ENCODE data around the gene HOXD13. TPM values are rescaled to one million over a fixed set of nuclear protein-coding genes. Genes with fewer than 3 reads are reported as not detected.
A peak's percentile ranks its signal among the peaks of the same experiment; 100 is the strongest.

The HOXD13 gene
- total RNA-seq, 1 donor from 2014 or later: not detected

- no peak for DNase-seq (ENCODE audit: low read depth)
- no peak for FAIRE-seq
- peaks cover 78% of the 10 kb centered on the region for H3K27me3 ChIP-seq (ENCODE audit: control insufficient read depth, insufficient read depth, low read length)
- no peak overlapping the region for H3K4me3 ChIP-seq (ENCODE audit: low read depth, low read length)
- TF ChIP-seq, protein P1, sequence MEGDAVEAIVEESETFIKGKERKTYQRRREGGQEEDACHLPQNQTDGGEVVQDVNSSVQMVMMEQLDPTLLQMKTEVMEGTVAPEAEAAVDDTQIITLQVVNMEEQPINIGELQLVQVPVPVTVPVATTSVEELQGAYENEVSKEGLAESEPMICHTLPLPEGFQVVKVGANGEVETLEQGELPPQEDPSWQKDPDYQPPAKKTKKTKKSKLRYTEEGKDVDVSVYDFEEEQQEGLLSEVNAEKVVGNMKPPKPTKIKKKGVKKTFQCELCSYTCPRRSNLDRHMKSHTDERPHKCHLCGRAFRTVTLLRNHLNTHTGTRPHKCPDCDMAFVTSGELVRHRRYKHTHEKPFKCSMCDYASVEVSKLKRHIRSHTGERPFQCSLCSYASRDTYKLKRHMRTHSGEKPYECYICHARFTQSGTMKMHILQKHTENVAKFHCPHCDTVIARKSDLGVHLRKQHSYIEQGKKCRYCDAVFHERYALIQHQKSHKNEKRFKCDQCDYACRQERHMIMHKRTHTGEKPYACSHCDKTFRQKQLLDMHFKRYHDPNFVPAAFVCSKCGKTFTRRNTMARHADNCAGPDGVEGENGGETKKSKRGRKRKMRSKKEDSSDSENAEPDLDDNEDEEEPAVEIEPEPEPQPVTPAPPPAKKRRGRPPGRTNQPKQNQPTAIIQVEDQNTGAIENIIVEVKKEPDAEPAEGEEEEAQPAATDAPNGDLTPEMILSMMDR (IDR thresholded peaks at IDR 0.05; ENCODE audit: insufficient read depth, low read length, severe bottlenecking): no peak
- H3K36me3 ChIP-seq (ENCODE audit: control insufficient read depth, insufficient read depth, low read length): no peaks in the 10 kb centered on the region
Measured at GRCh38 chr2:176121190-176122051, 28.9 kb downstream of the HOXD13 start.

- Histone ChIP-seq H3K36me3 (ENCODE audit: control insufficient read depth, insufficient read depth, low read length) (no peaks in the 10 kb centered on the region), H3K4me3 (ENCODE audit: low read depth, low read length) (no peak overlapping the region), H3K27me3 (ENCODE audit: control insufficient read depth, insufficient read depth, low read length) (peaks cover 75% of the 10 kb centered on the region)
- TF ChIP-seq, protein P1 (IDR thresholded peaks at IDR 0.05; ENCODE audit: insufficient read depth, low read length, severe bottlenecking): no peak
- no peak for DNase-seq (ENCODE audit: low read depth)
- no peak for FAIRE-seq
Measured at GRCh38 chr2:176122052-176122682, 29.6 kb downstream of the HOXD13 start.

DNA sequence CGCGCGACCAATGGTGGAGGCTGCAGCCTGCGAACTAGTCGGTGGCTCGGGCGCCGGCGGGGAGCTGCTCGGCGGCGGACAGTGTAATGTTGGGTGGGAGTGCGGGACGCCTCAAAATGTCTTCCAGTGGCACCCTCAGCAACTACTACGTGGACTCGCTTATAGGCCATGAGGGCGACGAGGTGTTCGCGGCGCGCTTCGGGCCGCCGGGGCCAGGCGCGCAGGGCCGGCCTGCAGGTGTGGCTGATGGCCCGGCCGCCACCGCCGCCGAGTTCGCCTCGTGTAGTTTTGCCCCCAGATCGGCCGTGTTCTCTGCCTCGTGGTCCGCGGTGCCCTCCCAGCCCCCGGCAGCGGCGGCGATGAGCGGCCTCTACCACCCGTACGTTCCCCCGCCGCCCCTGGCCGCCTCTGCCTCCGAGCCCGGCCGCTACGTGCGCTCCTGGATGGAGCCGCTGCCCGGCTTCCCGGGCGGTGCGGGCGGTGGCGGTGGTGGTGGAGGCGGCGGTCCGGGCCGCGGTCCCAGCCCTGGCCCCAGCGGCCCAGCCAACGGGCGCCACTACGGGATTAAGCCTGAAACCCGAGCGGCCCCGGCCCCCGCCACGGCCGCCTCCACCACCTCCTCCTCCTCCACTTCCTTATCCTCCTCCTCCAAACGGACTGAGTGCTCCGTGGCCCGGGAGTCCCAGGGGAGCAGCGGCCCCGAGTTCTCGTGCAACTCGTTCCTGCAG is 30.3 kb downstream of the HOXD13 start, which contains the start of gene HOXD9:
TSS of gene HOXD9 (plus strand) at position 37 of the 728 bp plus-strand sequence. CDS start at position 87, 50 bp downstream.
- DNase-seq (ENCODE audit: low read depth) (no peak), FAIRE-seq (no peak)
- Histone ChIP-seq H3K4me3 (ENCODE audit: low read depth, low read length) (peak within 1 kb of the TSS; percentile 5), H3K36me3 (ENCODE audit: control insufficient read depth, insufficient read depth, low read length) (no peaks in the 10 kb centered on the region), H3K27me3 (ENCODE audit: control insufficient read depth, insufficient read depth, low read length) (peaks cover 73% of the 10 kb centered on the region)
- TF ChIP-seq, protein P1 (IDR thresholded peaks at IDR 0.05; ENCODE audit: insufficient read depth, low read length, severe bottlenecking): no peak

- DNase-seq (ENCODE audit: low read depth): no peak
- Histone ChIP-seq H3K36me3 (ENCODE audit: control insufficient read depth, insufficient read depth, low read length) (no peaks in the 10 kb centered on the region), H3K4me3 (ENCODE audit: low read depth, low read length) (no peak overlapping the region), H3K27me3 (ENCODE audit: control insufficient read depth, insufficient read depth, low read length) (peaks cover 74% of the 10 kb centered on the region)
- TF ChIP-seq, protein P1 (IDR thresholded peaks at IDR 0.05; ENCODE audit: insufficient read depth, low read length, severe bottlenecking): no peak
- no peak for FAIRE-seq
Measured at GRCh38 chr2:176123411-176124109, 31.0 kb downstream of the HOXD13 start.

- TF ChIP-seq, protein P1 (IDR thresholded peaks at IDR 0.05; ENCODE audit: insufficient read depth, low read length, severe bottlenecking): no peak
- DNase-seq (ENCODE audit: low read depth): no peak
- Histone ChIP-seq H3K27me3 (ENCODE audit: control insufficient read depth, insufficient read depth, low read length) (peaks cover 77% of the 10 kb centered on the region), H3K36me3 (ENCODE audit: control insufficient read depth, insufficient read depth, low read length) (no peaks in the 10 kb centered on the region), H3K4me3 (ENCODE audit: low read depth, low read length) (no peak overlapping the region)
- FAIRE-seq: no peak
Measured at GRCh38 chr2:176124110-176124946, 31.8 kb downstream of the HOXD13 start.

Measured in bronchial epithelial cell (primary cell).